ENCODE results near the gene ARTN.

DNA sequence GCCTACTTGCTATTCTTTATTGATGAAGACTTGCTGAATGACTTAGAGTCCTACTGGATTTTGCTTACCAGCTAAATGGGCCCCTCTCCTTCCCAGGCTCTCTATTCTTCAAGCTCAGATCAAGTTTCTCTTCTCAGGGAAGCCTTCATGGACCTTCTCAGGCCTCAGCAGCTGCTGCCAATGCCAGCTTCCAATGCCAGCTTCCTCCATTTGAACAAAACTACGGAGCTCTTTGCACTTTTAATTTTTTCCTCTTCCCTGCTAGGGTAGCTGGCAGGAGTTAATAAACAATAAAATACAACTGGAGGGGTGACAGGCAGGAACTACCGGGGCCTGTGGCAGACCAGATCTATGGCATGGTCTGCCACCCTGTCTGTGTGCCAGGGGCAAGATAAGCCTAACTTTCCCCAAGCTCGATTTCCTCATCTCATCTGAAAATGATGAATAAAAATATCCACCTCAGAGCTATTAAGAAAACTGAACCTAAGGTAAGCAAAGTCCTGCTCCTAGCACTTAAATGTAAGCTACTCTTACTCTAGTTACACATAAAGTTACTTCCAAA lies 12.2 kb downstream of the ARTN start:
- TF ChIP-seq, protein P1, sequence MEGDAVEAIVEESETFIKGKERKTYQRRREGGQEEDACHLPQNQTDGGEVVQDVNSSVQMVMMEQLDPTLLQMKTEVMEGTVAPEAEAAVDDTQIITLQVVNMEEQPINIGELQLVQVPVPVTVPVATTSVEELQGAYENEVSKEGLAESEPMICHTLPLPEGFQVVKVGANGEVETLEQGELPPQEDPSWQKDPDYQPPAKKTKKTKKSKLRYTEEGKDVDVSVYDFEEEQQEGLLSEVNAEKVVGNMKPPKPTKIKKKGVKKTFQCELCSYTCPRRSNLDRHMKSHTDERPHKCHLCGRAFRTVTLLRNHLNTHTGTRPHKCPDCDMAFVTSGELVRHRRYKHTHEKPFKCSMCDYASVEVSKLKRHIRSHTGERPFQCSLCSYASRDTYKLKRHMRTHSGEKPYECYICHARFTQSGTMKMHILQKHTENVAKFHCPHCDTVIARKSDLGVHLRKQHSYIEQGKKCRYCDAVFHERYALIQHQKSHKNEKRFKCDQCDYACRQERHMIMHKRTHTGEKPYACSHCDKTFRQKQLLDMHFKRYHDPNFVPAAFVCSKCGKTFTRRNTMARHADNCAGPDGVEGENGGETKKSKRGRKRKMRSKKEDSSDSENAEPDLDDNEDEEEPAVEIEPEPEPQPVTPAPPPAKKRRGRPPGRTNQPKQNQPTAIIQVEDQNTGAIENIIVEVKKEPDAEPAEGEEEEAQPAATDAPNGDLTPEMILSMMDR (IDR thresholded peaks at IDR 0.05; ENCODE audit: poor library complexity) = no peak
- no peak for TF ChIP-seq EZH2 (IDR thresholded peaks at IDR 0.05; ENCODE audit: borderline replicate concordance)
- no peak for TF ChIP-seq EZH2phosphoT487 (IDR thresholded peaks at IDR 0.05; ENCODE audit: low read depth, severe bottlenecking, unreplicated experiment)
